ENCODE results near the gene IRX5.
A peak's percentile ranks its signal among the peaks of the same experiment; 100 is the strongest.

Gene IRX5

DNA sequence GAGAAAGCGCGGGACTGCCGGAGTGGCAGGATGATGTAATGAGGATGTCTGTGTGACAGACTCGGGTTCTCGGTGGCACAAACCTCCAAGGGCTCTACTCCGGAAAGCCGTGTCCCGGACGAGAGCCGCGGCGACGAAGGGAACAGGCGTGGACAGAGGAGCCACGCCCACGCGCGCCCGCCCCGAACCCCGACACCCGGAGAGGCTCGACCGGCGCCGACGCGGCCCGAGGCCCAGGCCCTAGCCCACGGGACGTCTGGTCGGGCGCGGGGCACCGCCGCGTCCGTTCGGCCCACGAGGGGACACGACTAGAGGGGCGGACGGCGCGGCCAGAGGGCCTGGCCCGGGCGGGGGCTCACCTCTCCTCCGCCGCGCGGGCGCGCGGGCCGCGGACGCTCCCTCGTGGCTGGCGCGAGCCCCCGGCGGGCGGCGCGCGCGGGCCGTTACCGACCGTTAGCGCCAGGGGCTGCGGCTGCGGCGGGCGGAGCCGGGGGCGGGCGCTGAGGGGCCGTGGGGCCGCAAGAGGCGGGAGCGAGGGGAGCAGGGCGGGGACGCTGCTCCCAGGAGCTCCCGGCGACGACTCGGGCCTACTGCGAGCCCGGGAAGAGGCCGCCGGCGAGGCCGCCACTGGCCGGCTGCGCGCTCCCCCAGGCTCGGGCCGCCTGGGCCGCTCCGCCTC is 2.1 kb upstream of the IRX5 start:
- DNase-seq (ENCODE audit: low spot score): peak; percentile 40
- ChIA-PET CTCF (interaction anchor here (0.5 kb wide), 1 partner anchor 648 kb away, joined by 3 read pairs; no protein-coding TSS in a partner anchor), POLR2A (ENCODE audit: low non-redundant PET) (no interaction called here)
- TF ChIP-seq, protein P1, sequence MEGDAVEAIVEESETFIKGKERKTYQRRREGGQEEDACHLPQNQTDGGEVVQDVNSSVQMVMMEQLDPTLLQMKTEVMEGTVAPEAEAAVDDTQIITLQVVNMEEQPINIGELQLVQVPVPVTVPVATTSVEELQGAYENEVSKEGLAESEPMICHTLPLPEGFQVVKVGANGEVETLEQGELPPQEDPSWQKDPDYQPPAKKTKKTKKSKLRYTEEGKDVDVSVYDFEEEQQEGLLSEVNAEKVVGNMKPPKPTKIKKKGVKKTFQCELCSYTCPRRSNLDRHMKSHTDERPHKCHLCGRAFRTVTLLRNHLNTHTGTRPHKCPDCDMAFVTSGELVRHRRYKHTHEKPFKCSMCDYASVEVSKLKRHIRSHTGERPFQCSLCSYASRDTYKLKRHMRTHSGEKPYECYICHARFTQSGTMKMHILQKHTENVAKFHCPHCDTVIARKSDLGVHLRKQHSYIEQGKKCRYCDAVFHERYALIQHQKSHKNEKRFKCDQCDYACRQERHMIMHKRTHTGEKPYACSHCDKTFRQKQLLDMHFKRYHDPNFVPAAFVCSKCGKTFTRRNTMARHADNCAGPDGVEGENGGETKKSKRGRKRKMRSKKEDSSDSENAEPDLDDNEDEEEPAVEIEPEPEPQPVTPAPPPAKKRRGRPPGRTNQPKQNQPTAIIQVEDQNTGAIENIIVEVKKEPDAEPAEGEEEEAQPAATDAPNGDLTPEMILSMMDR (conservative IDR thresholded peaks at IDR 0.05; ENCODE audit: low read depth): 0 out of 2 replicates have a peak, but pooled peaks have one; percentile 8
- H3K27ac ChIP-seq: peak overlapping the region; percentile 62

DNA sequence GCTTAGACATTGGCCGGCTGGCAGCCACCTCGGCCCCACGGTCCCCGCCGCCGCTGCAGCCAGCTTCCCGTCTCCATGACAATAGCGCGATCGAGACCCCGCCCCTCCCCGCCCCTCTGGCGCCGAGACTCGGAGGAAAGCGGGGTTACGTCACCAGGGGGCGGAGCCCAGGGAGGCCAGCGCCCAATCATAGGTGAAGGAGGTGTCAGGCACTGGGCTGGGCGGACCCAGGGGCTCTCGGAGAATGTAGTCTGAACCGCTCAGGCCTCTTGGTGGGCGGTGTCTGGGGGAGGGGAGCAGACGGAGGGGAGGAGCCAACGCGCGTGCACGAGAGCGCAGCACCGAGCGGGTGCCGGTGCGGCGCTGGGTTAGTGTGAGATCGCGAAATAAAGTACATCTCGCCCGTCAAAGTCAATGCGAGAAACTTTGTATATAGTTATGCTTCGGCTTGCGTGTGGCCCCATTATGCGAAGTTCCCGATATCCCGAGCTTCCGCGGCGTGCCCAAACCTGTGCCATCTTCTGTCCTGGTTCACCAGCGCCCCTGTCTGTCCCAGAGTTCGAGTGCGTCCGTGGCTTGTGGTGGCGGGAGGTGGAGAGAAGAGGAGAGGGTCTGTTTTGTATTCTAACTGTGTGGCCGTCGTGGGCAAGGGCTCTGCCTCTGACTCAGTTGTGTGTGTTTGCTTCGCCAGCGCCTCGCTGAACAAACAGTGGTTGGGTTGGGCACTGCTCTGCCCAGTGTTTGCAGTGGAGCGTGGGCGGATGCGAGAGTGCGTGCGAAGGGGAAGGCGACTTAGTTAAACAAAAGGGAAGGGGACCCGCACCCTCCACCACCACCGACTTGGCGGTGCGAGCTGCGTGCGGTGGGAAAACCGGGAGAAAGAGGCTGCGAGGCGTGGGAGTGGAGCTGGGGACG is 1.3 kb upstream of the IRX5 start:
- POLR2A ChIA-PET (ENCODE audit: low non-redundant PET): no interaction called here
- peak; percentile 96 for DNase-seq (ENCODE audit: low spot score)
- TF ChIP-seq, protein P1 (conservative IDR thresholded peaks at IDR 0.05; ENCODE audit: low read depth): 0 out of 2 replicates have a peak, but pooled peaks have one; percentile 16
- CTCF ChIA-PET: interaction anchor here (0.6 to 1.1 kb wide), 5 partner anchors 111 to 973 kb away, joined by 3 to 7 read pairs (median 3); no protein-coding TSS in a partner anchor
- H3K27ac ChIP-seq: peak overlapping the region; percentile 62

DNA sequence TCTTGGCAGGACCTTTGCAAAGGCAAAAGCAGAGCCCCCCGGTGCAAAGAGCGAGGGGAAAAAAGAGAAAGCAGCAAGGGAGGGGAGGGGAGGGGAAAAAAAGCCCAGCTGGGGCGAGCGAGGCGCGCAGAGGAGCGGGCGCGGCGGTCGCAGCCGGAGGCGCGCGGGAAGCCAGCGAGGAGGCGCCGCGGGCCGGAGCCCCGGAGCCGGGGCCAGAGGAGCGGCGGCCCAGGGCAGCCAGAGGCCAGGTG is 129 bp downstream of the IRX5 start:
- no peak for DNase-seq (ENCODE audit: low spot score)
- CTCF ChIA-PET: interaction anchor here (0.6 to 1.1 kb wide), 4 partner anchors 276 to 648 kb away, joined by 3 to 5 read pairs (median 4); no protein-coding TSS in a partner anchor
- POLR2A ChIA-PET (ENCODE audit: low non-redundant PET): interaction anchor here (0.6 kb wide), 1 partner anchor 21 kb away, joined by 7 read pairs; no protein-coding TSS in a partner anchor
- peak overlapping the region; percentile 62 for H3K27ac ChIP-seq
- TF ChIP-seq, protein P1 (conservative IDR thresholded peaks at IDR 0.05; ENCODE audit: low read depth): no peak

DNA sequence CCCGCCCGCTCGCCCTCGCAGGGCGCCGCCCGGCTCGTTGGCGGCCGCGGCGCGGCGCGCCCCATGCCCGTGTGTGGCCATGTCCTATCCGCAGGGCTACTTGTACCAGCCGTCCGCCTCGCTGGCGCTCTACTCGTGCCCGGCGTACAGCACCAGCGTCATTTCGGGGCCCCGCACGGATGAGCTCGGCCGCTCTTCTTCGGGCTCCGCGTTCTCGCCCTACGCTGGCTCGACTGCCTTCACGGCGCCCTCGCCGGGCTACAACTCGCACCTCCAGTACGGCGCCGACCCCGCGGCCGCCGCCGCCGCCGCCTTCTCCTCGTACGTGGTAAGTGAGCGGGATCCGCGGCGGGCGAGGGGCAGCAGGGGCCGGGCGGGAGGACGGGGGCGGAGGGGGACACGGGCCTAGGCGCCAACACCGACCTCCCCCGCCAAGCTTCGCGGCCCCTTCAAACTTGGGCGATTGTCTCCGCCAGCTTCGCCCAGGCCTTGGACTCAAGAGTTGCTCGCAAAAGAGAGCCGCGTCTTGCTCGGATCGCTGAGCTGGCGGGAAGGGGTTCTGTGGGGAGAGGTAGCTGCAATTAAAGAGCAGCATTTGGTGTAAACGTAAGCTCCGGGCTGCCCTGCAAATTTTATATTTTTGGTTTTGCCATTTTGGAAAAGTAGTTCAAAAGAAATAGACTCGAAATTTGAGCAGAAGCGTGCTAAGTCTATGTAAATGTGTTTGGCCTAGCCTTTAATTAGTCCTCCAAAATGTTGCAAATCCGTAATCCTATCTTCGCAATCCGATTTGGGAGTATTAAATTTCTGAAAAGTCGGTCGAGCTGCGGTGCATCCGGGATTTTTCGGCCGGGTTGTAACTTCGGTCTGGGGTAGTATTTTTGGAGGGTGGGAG is 702 bp downstream of the IRX5 start:
- DNase-seq (ENCODE audit: low spot score): no peak
- ChIA-PET POLR2A (ENCODE audit: low non-redundant PET) (interaction anchor here (0.6 kb wide), 1 partner anchor 22 kb away, joined by 7 read pairs; no protein-coding TSS in a partner anchor), CTCF (interaction anchor here (0.6 to 1.2 kb wide), 4 partner anchors 292 to 645 kb away, joined by 3 to 4 read pairs (median 4); no protein-coding TSS in a partner anchor)
- TF ChIP-seq, protein P1 (conservative IDR thresholded peaks at IDR 0.05; ENCODE audit: low read depth): no peak
- H3K27ac ChIP-seq: peak overlapping the region; percentile 62; the same call in 1 of the 2 replicates

DNA sequence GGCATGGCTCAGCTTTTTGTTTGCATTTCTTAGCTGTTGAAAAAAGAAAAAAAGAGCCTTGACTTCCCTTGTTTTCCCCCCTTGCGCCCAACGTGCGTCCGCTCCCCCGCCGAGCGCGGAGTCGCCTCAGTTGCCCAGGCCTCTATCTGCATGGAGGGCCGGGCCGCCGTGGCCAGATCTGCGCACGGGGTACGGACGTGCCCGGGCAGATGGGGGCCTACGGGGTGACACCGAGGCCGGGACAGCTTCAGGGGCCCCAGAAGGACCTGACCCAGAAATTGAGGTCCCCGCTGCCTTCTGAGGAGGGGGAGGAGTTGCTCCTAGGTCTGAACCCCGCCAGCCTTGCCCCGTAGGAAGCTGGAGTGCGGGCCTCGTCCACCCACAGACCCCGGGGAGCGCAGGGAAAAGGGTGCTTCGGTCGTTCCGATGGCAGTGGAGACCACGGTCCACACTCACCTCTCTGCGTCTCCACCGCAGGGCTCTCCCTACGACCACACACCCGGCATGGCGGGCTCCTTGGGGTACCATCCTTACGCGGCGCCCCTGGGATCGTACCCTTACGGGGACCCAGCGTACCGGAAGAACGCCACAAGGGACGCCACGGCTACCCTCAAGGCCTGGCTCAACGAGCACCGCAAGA is 1.5 kb downstream of the IRX5 start:
- CTCF ChIA-PET: interaction anchor here (1.0 to 1.2 kb wide), 2 partner anchors 439 to 646 kb away, joined by 3 to 4 read pairs; no protein-coding TSS in a partner anchor
- POLR2A ChIA-PET (ENCODE audit: low non-redundant PET): no interaction called here
- no peak overlapping the region for H3K27ac ChIP-seq
- DNase-seq (ENCODE audit: low spot score): no peak
- TF ChIP-seq, protein P1 (conservative IDR thresholded peaks at IDR 0.05; ENCODE audit: low read depth): no peak

All from RWPE1 (cell line).